ENCODE results near the gene INS. TPM values are rescaled to one million over a fixed set of nuclear protein-coding genes. Genes with fewer than 3 reads are reported as not detected.
"Not testable (repeated sequence)": the region's sequence is repeated elsewhere in the genome, so short reads cannot be mapped to it uniquely, and the experiment has no call there.

The INS gene
- total RNA-seq, 4 donors from 2014 or later: not detected

- no peak for DNase-seq
- no peak overlapping the region for H3K27ac ChIP-seq
- TF ChIP-seq, protein P1, sequence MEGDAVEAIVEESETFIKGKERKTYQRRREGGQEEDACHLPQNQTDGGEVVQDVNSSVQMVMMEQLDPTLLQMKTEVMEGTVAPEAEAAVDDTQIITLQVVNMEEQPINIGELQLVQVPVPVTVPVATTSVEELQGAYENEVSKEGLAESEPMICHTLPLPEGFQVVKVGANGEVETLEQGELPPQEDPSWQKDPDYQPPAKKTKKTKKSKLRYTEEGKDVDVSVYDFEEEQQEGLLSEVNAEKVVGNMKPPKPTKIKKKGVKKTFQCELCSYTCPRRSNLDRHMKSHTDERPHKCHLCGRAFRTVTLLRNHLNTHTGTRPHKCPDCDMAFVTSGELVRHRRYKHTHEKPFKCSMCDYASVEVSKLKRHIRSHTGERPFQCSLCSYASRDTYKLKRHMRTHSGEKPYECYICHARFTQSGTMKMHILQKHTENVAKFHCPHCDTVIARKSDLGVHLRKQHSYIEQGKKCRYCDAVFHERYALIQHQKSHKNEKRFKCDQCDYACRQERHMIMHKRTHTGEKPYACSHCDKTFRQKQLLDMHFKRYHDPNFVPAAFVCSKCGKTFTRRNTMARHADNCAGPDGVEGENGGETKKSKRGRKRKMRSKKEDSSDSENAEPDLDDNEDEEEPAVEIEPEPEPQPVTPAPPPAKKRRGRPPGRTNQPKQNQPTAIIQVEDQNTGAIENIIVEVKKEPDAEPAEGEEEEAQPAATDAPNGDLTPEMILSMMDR (IDR thresholded peaks at IDR 0.05): no peak
- no peak for TF ChIP-seq POLR2A (IDR thresholded peaks at IDR 0.05)
- intact Hi-C loops (cut with DNase I): no loop called here
- H3K27me3 ChIP-seq: peaks cover 0 to 74% (median 0%) of the 10 kb centered on the region in 4 donors
- no peaks in the 10 kb centered on the region for H3K9me3 ChIP-seq
- H3K36me3 ChIP-seq: no peaks in the 10 kb centered on the region
- 63 to 75% methylated on average over 12 of the region's 12 CpGs for WGBS, 2 donors
- no peak overlapping the region for H3K4me3 ChIP-seq
- H3K4me1 ChIP-seq: no peaks in the 10 kb centered on the region
Measured at GRCh38 chr11:2128511-2129307, 32.3 kb downstream of the INS start.

DNA sequence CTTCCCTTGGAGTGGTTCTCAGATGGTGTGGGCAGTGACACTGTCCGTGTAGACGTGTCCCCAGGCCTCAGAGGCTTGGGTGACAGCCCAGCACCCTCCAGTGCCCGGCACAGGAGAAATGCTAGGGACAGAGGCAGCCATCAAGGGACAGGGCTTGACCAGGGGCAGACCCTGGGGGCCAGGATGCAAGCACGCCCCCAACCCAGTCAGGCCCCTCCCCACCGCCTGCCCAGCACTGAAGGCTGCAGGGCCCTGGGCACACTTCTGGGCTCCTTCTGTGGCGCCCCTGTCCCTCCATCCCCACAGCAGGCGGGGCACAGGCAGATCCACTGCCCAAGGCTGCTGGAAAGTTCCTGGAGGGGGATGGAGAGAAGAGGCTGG is 32.9 kb downstream of the INS start:
- intact Hi-C loops (cut with DNase I): no loop called here
- Histone ChIP-seq H3K36me3 (no peaks in the 10 kb centered on the region), H3K4me1 (no peaks in the 10 kb centered on the region), H3K27ac (no peak overlapping the region), H3K9me3 (no peaks in the 10 kb centered on the region), H3K4me3 (no peak overlapping the region), H3K27me3 (peaks cover 0 to 74% (median 0%) of the 10 kb centered on the region in 4 donors)
- WGBS, 2 donors: no CpG with 5 or more reads among the region's 7 CpGs
- TF ChIP-seq POLR2A (IDR thresholded peaks at IDR 0.05): no peak
- TF ChIP-seq, protein P1 (IDR thresholded peaks at IDR 0.05): no peak
- DNase-seq: no peak

GRCh38 chr11:2127482-2128129 is 33.4 kb downstream of the INS start:
- no peak overlapping the region for H3K4me3 ChIP-seq
- no peaks in the 10 kb centered on the region for H3K9me3 ChIP-seq
- peaks cover 0 to 74% (median under 1%) of the 10 kb centered on the region in 4 donors for H3K27me3 ChIP-seq
- WGBS, 2 donors: 60 to 74% methylated on average over 6 to 8 of the region's 8 CpGs
- H3K27ac ChIP-seq: no peak overlapping the region
- no peak for DNase-seq
- intact Hi-C loops (cut with DNase I): no loop called here
- no peaks in the 10 kb centered on the region for H3K36me3 ChIP-seq
- peaks cover 0 to 2% (median 0%) of the 10 kb centered on the region in 3 donors for H3K4me1 ChIP-seq
- TF ChIP-seq, protein P1 (IDR thresholded peaks at IDR 0.05): no peak
- TF ChIP-seq POLR2A (IDR thresholded peaks at IDR 0.05): no peak

- peaks cover 0 to 8% (median 0%) of the 10 kb centered on the region in 3 donors for H3K4me1 ChIP-seq
- no peak for DNase-seq
- TF ChIP-seq, protein P1 (IDR thresholded peaks at IDR 0.05): no peak
- no peak for TF ChIP-seq POLR2A (IDR thresholded peaks at IDR 0.05)
- H3K9me3 ChIP-seq: no peaks in the 10 kb centered on the region
- peaks cover 0 to 74% (median 4%) of the 10 kb centered on the region in 4 donors for H3K27me3 ChIP-seq
- H3K27ac ChIP-seq: no peak overlapping the region
- intact Hi-C loops (cut with DNase I): no loop called here
- WGBS, 2 donors: 73 to 75% methylated on average over 2 of the region's 2 CpGs
- H3K36me3 ChIP-seq: no peaks in the 10 kb centered on the region
- H3K4me3 ChIP-seq: no peak overlapping the region
Measured at GRCh38 chr11:2126520-2127085, 34.4 kb downstream of the INS start.

DNA sequence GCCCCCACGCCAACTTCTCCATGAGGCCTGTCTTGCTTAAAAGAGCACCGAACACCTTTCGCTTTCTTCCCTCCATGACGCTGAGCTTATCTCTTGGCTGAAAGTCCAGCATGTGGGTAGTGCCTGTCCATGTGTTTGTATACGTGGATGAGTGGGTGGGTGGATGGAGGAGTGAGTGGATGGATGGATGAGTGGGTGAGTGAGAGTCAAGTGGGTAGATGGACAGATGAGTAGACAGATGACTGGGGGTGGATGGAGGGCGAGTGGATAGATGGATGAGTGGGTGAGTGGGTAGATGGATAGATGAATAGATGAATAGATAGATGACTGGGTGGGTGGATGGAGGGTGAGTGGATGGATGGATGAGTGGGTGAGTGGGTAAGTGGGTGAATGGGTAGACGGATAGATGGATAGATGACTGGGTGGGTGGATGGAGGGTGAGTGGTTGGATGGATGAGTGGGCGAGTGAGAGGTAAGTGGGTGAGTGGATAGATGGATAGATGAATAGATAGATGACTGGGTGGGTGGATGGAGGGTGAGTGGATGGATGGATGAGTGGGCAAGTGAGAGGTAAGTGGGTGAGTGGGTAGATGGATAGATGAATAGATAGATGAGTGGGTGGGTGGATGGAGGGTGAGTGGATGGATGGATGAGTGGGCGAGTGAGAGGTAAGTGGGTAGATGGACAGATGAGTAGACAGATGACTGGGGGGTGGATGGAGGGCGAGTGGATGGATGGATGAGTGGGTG is 36.1 kb downstream of the INS start:
- intact Hi-C loops (cut with DNase I); H3K4me1 ChIP-seq; DNase-seq; H3K9me3 ChIP-seq; H3K36me3 ChIP-seq; H3K4me3 ChIP-seq; H3K27ac ChIP-seq: not testable (repeated sequence)
- H3K27me3 ChIP-seq: peaks cover 0 to 75% (median 4%) of the 10 kb centered on the region in 4 donors
- 83 to 85% methylated on average over 10 of the region's 10 CpGs for WGBS, 2 donors

Data from esophagus squamous epithelium (tissue), 5 donors.